ENCODE measurements around the gene SERTAD2.
A peak's percentile ranks its signal among the peaks of the same experiment; 100 is the strongest.

Gene SERTAD2

GRCh38 chr2:64650296-64650695, 3.4 kb downstream of the SERTAD2 start:
- no peak overlapping the region for H3K4me3 ChIP-seq (ENCODE audit: low read length)
- DNase-seq (ENCODE audit: low read depth) = no peak
- no peak for TF ChIP-seq CTCF (conservative IDR thresholded peaks at IDR 0.05; ENCODE audit: low read depth, low read length)

GRCh38 chr2:64649626-64650025, 4.1 kb downstream of the SERTAD2 start:
- no peak for DNase-seq (ENCODE audit: low read depth)
- no peak for TF ChIP-seq CTCF (conservative IDR thresholded peaks at IDR 0.05; ENCODE audit: low read depth, low read length)
- no peak overlapping the region for H3K4me3 ChIP-seq (ENCODE audit: low read length)

GRCh38 chr2:64649013-64649484, 4.7 kb downstream of the SERTAD2 start:
- no peak overlapping the region for H3K4me3 ChIP-seq (ENCODE audit: low read length)
- DNase-seq (ENCODE audit: low read depth) = no peak
- TF ChIP-seq CTCF (conservative IDR thresholded peaks at IDR 0.05; ENCODE audit: low read depth, low read length) = no peak

GRCh38 chr2:64646007-64646880, 7.5 kb downstream of the SERTAD2 start:
- no peak for DNase-seq (ENCODE audit: low read depth)
- TF ChIP-seq CTCF (conservative IDR thresholded peaks at IDR 0.05; ENCODE audit: low read depth, low read length) = peak; percentile 92
- H3K4me3 ChIP-seq (ENCODE audit: low read length) = no peak overlapping the region

GRCh38 chr2:64644458-64645382, 9.0 kb downstream of the SERTAD2 start:
- DNase-seq (ENCODE audit: low read depth) = peak; percentile 70
- TF ChIP-seq CTCF (conservative IDR thresholded peaks at IDR 0.05; ENCODE audit: low read depth, low read length) = peak; percentile 25
- peak overlapping the region; percentile 54 for H3K4me3 ChIP-seq (ENCODE audit: low read length)

- no peak for DNase-seq (ENCODE audit: low read depth)
- peak overlapping the region; percentile 54 for H3K4me3 ChIP-seq (ENCODE audit: low read length)
- TF ChIP-seq CTCF (conservative IDR thresholded peaks at IDR 0.05; ENCODE audit: low read depth, low read length) = no peak
These were observed 9.8 kb downstream of the SERTAD2 start for GRCh38 chr2:64643838-64644457.
